Adrenal gland (tissue), 5 donors: ENCODE data around the gene GPC5.

Experiments
- CTCF ChIP-seq, 6 experiments: fragments of 450-650 bp in 4 of 6; fragments of 200-600 bp in 2 of 6; sonication (generic) in 1 of 6; IDR thresholded peaks; 1 replicate in 5 of 6; 2 replicates in 1 of 6; pipeline versions ENCODE4 v1.5.1 to v1.8.0; 2016 to 2021; ENCODE audit warnings: antibody characterized with exemption in 6 of 6, mild to moderate bottlenecking in 2 of 6, moderate library complexity in 1 of 6
- POLR2A ChIP-seq, 2 donors: fragments of 450-650 bp; IDR thresholded peaks; one replicate each; pipeline ENCODE4 v1.6.1; 2017; ENCODE audit warnings: antibody characterized with exemption in 2 of 2, mild to moderate bottlenecking in 2 of 2, moderate library complexity in 1 of 2
- donor health status: DM: no; HTN: no; CAD: no.

GRCh38 chr13:91661692-91662490, 263.5 kb downstream of the GPC5 start:
- TF ChIP-seq CTCF (IDR thresholded peaks at IDR 0.05), result no peak
- TF ChIP-seq POLR2A (IDR thresholded peaks at IDR 0.05), result no peak
